ACC112 (cell line): ENCODE measurements around the gene FRMD4A.

ENCODE experiments used
- H2AFZ ChIP-seq: fragments of 200-600 bp; sonication (generic); one replicate; pipeline ENCODE4 v1.6.0; 2017; ENCODE audit warnings: antibody characterized with exemption, low read length; ENCODE audit not compliant: unreplicated experiment
- H3K27ac ChIP-seq: fragments of 200-600 bp; sonication (generic); 2 replicates; pipeline ENCODE4 v1.5.1; 2014; ENCODE audit warnings: low read depth, mild to moderate bottlenecking, antibody characterized with exemption, low read length, moderate library complexity
- H3K27me3 ChIP-seq: fragments of 200-600 bp; sonication (generic); 2 replicates; pipeline ENCODE4 v1.6.1; 2014; ENCODE audit warnings: mild to moderate bottlenecking, antibody characterized with exemption, low read length, moderate library complexity, mixed read lengths; ENCODE audit not compliant: insufficient read depth
- H3K36me3 ChIP-seq: fragments of 200-600 bp; sonication (generic); 2 replicates; pipeline ENCODE4 v1.6.1; 2016; ENCODE audit warnings: mild to moderate bottlenecking, antibody characterized with exemption, low read length, moderate library complexity, mixed read lengths; ENCODE audit not compliant: insufficient read depth
- H3K4me1 ChIP-seq: fragments of 200-600 bp; sonication (generic); one replicate; pipeline ENCODE4 v1.6.1; 2016; ENCODE audit warnings: low read length, mixed read lengths; ENCODE audit not compliant: insufficient read depth, unreplicated experiment, control insufficient read depth
- H3K4me3 ChIP-seq: fragments of 200-600 bp; sonication (generic); 2 replicates; pipeline ENCODE4 v1.5.1; 2014; ENCODE audit warnings: mild to moderate bottlenecking, low read depth, low read length
- H3K79me2 ChIP-seq: fragments of 200-600 bp; sonication (generic); one replicate; pipeline ENCODE4 v1.6.0; 2016; ENCODE audit warnings: low read length; ENCODE audit not compliant: control insufficient read depth, unreplicated experiment, insufficient read depth

Gene FRMD4A

DNA sequence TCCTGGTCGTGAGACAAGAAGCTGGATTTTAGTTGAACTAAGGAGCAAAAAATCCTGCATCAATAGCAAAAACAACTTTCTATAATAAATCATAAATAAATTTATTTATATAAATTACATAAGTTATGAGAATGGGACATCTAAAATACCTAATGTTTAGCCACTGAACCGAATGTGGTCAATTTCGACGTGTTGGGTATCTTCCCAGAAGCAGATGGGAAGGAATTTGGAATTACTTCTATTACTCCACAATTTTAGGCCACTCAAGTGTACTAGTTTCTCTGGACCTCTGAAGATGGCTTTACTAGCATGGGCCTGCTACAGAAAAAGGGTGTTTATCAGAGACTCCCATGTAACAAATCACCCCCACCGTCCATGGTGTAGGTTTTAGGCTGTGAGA, 572.0 kb downstream of the FRMD4A start:
- Histone ChIP-seq H2AFZ (no peak overlapping the region), H3K36me3 (no peaks in the 10 kb centered on the region)

DNA sequence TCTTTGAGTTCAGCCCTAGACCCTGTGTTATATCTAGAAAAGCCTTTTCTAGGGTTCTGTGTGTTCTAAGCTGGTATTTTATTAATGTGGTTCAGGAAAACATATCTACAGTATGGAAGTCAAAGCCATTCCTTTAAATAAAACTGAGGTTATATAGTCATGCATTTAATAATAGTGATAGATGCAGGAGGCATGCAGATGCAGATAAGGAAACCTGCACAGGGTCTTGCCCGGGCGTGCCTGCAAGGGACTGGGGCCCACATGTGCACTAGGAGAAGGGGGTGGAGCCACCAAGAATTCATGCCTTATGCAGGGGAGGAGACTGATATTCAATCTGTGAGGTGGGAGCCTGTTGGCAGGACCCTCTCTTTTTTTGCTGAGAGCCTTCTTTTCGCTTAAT, 572.4 kb downstream of the FRMD4A start:
- H3K27ac ChIP-seq = peak overlapping the region; percentile 20; the same call in 1 of the 2 replicates

More for the DNA sequence above, 572.0 kb downstream of the FRMD4A start:
- Histone ChIP-seq H3K4me3 (no peak overlapping the region), H3K27ac (0 out of 2 replicates have a peak overlapping the region, but pooled peaks have one; percentile 1), H3K79me2 (no peaks in the 10 kb centered on the region), H3K27me3 (no peaks in the 10 kb centered on the region), H3K4me1 (peaks cover 4% of the 10 kb centered on the region)

DNA sequence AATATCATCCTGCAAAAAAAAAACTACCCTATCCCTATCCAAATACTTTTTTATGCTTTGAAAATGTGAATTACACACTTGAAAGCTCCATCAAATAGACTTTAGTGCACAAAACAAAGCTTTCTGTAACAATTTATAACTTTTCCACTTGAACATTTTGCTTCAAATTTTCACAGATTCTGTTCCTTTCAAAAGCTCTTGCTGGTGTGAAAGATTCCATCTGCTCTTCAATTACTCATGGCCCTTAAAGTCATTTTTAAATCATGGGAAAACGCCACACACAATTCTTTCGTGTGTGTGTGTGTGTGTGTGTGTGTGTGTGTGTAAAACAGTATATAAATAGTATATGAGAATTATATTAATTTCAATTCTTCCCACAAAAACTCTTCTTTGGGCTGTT, 576.4 kb downstream of the FRMD4A start:
- Histone ChIP-seq H3K79me2 (no peaks in the 10 kb centered on the region), H3K4me3 (no peak overlapping the region), H3K27ac (no peak overlapping the region), H3K4me1 (peaks cover 4% of the 10 kb centered on the region), H3K27me3 (no peaks in the 10 kb centered on the region), H2AFZ (no peak overlapping the region), H3K36me3 (no peaks in the 10 kb centered on the region; the same call in 1 of the 2 replicates)

More for the DNA sequence above, 572.4 kb downstream of the FRMD4A start:
- peaks cover 4% of the 10 kb centered on the region for H3K4me1 ChIP-seq
- H2AFZ ChIP-seq = no peak overlapping the region
- H3K36me3 ChIP-seq = no peaks in the 10 kb centered on the region
- H3K4me3 ChIP-seq = no peak overlapping the region
- no peaks in the 10 kb centered on the region for H3K79me2 ChIP-seq
- H3K27me3 ChIP-seq = no peaks in the 10 kb centered on the region

DNA sequence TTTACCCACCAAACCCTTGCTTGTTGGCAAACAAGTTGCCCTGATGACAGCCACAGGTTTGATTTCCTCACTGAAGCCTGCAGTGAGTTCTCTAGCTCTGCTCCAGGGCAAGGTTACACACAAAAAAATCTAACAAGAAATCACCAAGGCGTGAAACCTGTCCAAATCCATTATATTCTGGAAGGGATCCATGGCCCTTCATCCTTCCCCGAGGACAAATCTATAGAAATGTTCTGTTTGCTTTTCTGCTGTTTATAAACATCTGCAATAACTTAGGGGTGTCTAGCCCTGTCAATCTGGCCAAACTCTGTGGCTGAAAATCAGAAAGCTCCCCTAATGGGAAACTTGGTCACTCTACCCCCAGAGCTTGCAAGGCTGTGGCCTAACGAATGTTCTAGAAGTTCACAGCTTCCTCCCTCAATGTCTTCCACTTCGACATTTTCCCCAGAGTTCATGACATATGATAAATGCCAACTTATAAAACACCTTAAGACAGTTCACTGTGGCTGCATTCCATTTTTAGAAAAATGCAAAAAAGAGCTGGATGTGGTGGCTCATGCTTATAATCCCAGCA, 579.4 kb downstream of the FRMD4A start:
- H3K27ac ChIP-seq = no peak overlapping the region

DNA sequence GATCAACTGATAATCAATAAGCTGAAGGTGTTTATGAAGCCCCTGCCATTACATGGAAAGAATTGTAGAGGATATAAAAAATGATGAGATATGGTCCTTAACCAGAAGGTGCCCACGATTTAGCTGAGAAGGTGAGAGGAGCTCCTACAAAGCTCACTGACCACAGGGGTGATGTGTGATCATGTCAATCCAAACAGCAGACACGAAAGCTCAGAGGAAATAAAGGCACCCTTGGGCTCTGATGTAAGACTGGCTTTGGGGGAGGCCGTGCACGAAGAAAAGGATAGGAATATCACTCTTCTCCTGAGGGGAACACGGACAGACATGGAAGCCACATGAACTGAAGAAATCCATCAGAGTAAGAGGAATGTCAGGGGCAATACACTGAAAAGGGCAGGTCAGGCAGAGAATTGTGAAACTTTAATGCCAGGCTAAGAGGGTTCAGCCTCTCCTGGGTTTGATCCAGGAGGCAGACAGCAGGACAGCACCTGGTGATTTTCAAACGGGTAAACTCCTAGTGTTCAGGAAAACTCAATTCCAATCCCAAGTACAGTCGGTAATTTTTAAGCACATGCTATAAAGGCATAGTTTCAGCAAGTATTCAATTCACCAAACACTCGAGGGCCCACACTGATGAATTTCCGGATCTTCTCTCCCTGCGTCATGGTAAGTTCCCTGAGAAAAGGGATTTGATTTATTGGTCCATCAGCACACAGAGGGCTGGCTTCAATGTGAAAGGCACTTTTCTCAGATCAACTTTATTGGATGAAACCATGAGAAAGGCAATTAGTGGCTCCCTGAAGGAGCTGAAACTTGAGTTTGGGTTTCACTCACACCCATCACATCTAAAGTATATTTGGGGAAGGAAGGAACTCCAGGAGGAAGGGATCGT, 580.2 kb downstream of the FRMD4A start:
- no peaks in the 10 kb centered on the region for H3K4me1 ChIP-seq
- no peak overlapping the region for H3K4me3 ChIP-seq
- H3K27ac ChIP-seq = no peak overlapping the region
- no peaks in the 10 kb centered on the region for H3K27me3 ChIP-seq
- no peak overlapping the region for H2AFZ ChIP-seq
- no peaks in the 10 kb centered on the region; the same call in 1 of the 2 replicates for H3K36me3 ChIP-seq
- no peaks in the 10 kb centered on the region for H3K79me2 ChIP-seq

More for the DNA sequence above, 579.4 kb downstream of the FRMD4A start:
- no peaks in the 10 kb centered on the region for H3K79me2 ChIP-seq
- H3K27me3 ChIP-seq = no peaks in the 10 kb centered on the region
- H3K4me3 ChIP-seq = no peak overlapping the region
- no peak overlapping the region for H2AFZ ChIP-seq
- H3K4me1 ChIP-seq = no peaks in the 10 kb centered on the region
- no peaks in the 10 kb centered on the region; the same call in 1 of the 2 replicates for H3K36me3 ChIP-seq

DNA sequence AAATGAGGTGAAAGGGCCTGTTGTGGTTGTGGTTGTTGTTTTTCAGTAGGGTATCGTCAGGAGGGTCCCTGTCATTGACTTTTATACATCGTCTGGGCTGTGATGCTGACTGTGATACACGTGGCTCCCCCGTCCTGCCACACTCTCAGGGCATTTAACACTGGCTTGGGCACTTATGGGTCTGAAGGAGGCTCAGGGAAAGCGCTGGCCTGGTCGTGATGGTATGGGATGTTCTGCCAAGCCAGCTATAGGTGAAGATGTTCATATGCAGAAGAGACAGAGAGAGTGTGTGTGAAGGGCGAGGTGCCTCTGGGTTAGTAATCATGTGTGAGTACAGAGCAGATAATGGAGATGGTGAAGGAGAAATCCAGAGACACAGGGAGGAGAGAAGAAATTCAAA, 585.5 kb downstream of the FRMD4A start:
- Histone ChIP-seq H3K79me2 (no peaks in the 10 kb centered on the region), H2AFZ (no peak overlapping the region), H3K36me3 (no peaks in the 10 kb centered on the region; the same call in 1 of the 2 replicates), H3K4me3 (no peak overlapping the region), H3K27me3 (no peaks in the 10 kb centered on the region), H3K4me1 (no peaks in the 10 kb centered on the region), H3K27ac (no peak overlapping the region)

DNA sequence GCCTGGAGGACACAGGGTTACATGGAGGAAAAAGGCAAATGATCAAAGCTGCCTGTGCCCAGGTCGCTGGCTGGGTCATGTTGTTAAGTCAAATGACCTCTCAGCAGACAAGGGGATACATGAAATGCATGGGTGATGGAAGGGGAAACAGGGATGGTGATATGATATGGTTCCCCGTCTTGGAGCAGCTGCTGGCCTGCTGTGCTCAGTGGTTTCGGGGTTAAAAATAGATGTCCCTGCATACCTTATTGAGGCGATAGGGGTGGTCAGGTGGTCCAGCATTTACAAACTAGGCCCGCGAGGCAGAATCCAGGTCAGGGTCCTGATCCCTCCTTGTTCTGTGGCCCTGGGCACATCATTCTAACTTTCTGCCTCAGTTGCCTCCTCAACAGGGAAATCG, 586.8 kb downstream of the FRMD4A start:
- Histone ChIP-seq H3K27me3 (no peaks in the 10 kb centered on the region), H3K4me3 (no peak overlapping the region), H3K36me3 (no peaks in the 10 kb centered on the region), H3K27ac (no peak overlapping the region), H2AFZ (no peak overlapping the region), H3K79me2 (no peaks in the 10 kb centered on the region), H3K4me1 (no peaks in the 10 kb centered on the region)

DNA sequence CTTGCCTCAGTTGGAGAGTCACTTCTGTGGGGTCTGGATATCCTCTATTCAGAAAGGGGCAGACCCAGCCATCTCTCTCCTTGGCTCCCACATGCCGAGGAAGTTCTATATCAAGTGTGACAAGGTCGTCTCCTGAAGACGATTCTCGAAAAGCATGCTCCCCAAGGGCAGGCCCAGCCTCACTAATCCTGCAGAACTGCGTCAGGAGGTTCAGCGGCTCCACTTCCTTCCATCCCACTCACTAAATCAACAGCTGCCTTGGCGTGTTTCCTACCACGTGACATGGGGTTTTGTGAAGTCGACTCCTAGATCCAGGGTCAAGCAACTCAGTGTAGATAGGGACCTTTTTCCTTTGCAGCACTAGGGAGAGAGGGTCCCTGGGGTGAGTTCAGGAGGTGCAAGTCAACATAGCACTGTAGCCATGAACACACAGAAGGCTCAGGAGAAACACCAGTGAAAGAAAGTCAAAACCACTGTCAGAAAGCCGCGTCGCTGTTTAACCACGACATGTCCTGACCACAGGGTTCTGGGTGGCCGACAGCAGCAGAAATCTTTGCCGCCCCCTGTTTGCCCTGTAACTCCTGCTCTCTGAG, 587.5 kb downstream of the FRMD4A start:
- no peaks in the 10 kb centered on the region for H3K27me3 ChIP-seq
- H3K36me3 ChIP-seq = no peaks in the 10 kb centered on the region
- no peak overlapping the region for H2AFZ ChIP-seq
- H3K4me3 ChIP-seq = no peak overlapping the region
- H3K27ac ChIP-seq = no peak overlapping the region
- H3K79me2 ChIP-seq = no peaks in the 10 kb centered on the region
- no peaks in the 10 kb centered on the region for H3K4me1 ChIP-seq

DNA sequence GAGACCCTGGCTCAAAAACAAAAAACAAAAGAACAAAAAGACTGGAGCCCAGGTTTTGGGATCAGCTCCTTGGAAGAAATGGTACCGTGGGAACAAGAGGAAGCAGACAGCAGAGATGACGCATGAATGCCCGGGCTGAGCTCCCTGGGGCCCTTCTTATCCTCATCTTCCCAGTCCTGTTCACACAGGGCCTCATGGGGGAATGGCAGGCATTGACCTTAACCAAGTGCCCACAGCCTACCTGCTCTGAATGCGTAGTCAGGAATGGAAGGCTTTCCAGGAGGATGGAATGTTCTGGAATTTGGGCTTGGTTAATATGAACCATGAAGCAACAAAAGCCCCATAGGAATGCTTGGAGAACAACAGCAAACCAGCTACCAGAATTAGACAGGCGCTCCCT, 589.3 kb downstream of the FRMD4A start:
- Histone ChIP-seq H3K4me1 (no peaks in the 10 kb centered on the region), H3K79me2 (no peaks in the 10 kb centered on the region)

DNA sequence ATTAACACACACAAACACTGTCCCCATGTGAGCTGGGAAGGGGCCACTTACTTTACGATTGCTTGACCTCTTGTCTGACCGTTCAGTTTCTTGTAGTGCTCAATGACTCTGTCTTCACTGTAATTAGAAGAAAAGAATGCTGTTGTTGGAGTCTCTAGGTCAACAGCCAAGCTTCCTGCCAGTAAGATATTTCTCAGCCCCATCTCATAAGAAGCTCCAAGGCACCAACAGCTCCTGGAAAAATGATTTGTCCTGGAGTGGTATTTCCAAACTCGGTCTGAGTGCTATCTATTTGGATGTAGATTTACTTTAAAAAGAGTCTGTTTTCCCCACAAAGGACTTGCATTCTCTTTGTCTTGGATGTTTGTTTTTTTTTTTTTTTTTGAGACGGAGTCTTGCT, 590.3 kb downstream of the FRMD4A start:
- H2AFZ ChIP-seq = no peak overlapping the region
- no peaks in the 10 kb centered on the region for H3K27me3 ChIP-seq
- no peak overlapping the region for H3K27ac ChIP-seq
- H3K36me3 ChIP-seq = no peaks in the 10 kb centered on the region
- no peaks in the 10 kb centered on the region for H3K79me2 ChIP-seq
- no peaks in the 10 kb centered on the region for H3K4me1 ChIP-seq
- H3K4me3 ChIP-seq = no peak overlapping the region

More for the DNA sequence above, 589.3 kb downstream of the FRMD4A start:
- no peaks in the 10 kb centered on the region for H3K27me3 ChIP-seq
- no peak overlapping the region for H3K4me3 ChIP-seq
- H3K27ac ChIP-seq = no peak overlapping the region
- no peaks in the 10 kb centered on the region for H3K36me3 ChIP-seq
- H2AFZ ChIP-seq = no peak overlapping the region
